ENCODE data around the gene GPR39.

The GPR39 gene

DNA sequence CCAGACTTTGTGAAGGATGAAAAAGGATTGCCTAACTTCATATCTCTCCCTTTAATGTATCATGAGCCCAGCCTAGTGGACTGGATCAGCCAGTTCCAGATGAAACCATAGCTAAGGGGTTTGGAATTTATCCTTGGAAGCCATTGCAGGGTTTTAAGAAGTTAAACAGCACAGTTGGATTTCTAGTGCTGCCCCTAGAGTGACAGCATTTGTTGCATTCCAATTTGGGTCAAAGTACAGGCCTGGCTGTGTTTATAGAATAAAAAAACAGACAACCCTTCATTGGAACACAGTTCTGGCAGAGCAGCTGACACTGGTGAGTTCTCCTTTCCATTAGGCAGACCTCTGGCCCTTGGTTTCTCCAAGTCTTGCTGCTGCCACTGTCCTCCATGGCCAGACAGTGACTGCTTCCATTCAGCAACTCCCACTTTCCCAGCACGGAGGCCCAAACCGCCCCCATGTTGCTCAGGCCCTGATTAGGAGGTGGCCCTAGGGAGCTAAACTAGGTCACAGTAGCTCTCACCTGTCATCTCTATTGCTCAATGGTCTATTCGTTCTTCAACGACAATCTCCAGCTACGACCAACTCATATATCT is 8.0 kb downstream of the GPR39 start:
- no peaks in the 10 kb centered on the region for H3K79me2 ChIP-seq (ENCODE audit: control insufficient read depth, low read length)
- H3K4me3 ChIP-seq (ENCODE audit: low read length), result no peak overlapping the region
- H3K9me3 ChIP-seq (ENCODE audit: control insufficient read depth, insufficient read depth, low read length), result no peaks in the 10 kb centered on the region
- H3K27ac ChIP-seq (ENCODE audit: low read depth, low read length), result no peak overlapping the region
- TF ChIP-seq, protein P1, sequence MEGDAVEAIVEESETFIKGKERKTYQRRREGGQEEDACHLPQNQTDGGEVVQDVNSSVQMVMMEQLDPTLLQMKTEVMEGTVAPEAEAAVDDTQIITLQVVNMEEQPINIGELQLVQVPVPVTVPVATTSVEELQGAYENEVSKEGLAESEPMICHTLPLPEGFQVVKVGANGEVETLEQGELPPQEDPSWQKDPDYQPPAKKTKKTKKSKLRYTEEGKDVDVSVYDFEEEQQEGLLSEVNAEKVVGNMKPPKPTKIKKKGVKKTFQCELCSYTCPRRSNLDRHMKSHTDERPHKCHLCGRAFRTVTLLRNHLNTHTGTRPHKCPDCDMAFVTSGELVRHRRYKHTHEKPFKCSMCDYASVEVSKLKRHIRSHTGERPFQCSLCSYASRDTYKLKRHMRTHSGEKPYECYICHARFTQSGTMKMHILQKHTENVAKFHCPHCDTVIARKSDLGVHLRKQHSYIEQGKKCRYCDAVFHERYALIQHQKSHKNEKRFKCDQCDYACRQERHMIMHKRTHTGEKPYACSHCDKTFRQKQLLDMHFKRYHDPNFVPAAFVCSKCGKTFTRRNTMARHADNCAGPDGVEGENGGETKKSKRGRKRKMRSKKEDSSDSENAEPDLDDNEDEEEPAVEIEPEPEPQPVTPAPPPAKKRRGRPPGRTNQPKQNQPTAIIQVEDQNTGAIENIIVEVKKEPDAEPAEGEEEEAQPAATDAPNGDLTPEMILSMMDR (IDR thresholded peaks at IDR 0.05; ENCODE audit: low read depth, low read length, poor library complexity, severe bottlenecking), result no peak
- TF ChIP-seq EZH2phosphoT487 (IDR thresholded peaks at IDR 0.05; ENCODE audit: borderline replicate concordance, low read length), result no peak
- H3K36me3 ChIP-seq (ENCODE audit: control insufficient read depth, low read length), result no peaks in the 10 kb centered on the region
- no peaks in the 10 kb centered on the region for H4K20me1 ChIP-seq (ENCODE audit: control insufficient read depth, insufficient read depth, low read depth, low read length)
- no peaks in the 10 kb centered on the region for H3K4me1 ChIP-seq (ENCODE audit: control insufficient read depth, low read length)
- H3K4me2 ChIP-seq (ENCODE audit: low read length), result no peak overlapping the region
- no peaks in the 10 kb centered on the region for H3K27me3 ChIP-seq (ENCODE audit: control insufficient read depth, low read length)
- H3K9me2 ChIP-seq (replicated peaks; ENCODE audit: control insufficient read depth, low read length), result no peaks in the 10 kb centered on the region
- H3F3A ChIP-seq (ENCODE audit: control insufficient read depth, insufficient read depth), result no peaks in the 10 kb centered on the region

DNA sequence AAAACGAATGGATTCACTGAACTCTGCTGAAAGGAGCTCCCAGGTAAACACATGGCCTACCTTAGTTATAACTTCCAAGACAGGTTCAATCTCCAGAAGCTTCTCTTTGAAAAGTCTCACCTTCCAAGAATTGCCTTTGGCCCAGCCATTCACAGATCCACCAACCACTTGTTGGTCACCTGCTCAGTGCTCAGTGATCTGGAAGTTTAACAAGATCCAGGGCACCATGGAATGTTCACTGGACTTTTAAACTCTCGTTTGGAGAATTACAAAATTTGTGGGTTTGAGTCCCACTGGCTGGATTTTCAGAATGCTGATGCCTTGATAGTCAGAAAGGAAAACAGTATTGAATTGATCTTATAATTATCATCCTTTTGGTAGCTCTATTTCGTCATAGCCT is 9.4 kb downstream of the GPR39 start:
- no peaks in the 10 kb centered on the region for H3K4me1 ChIP-seq (ENCODE audit: control insufficient read depth, low read length)
- H3K79me2 ChIP-seq (ENCODE audit: control insufficient read depth, low read length), result no peaks in the 10 kb centered on the region
- TF ChIP-seq EZH2phosphoT487 (IDR thresholded peaks at IDR 0.05; ENCODE audit: borderline replicate concordance, low read length), result no peak
- TF ChIP-seq, protein P1 (IDR thresholded peaks at IDR 0.05; ENCODE audit: low read depth, low read length, poor library complexity, severe bottlenecking), result no peak
- H3K4me2 ChIP-seq (ENCODE audit: low read length), result no peak overlapping the region
- H3K9me2 ChIP-seq (replicated peaks; ENCODE audit: control insufficient read depth, low read length), result no peaks in the 10 kb centered on the region
- H3K36me3 ChIP-seq (ENCODE audit: control insufficient read depth, low read length), result no peaks in the 10 kb centered on the region
- H3K9me3 ChIP-seq (ENCODE audit: control insufficient read depth, insufficient read depth, low read length), result no peaks in the 10 kb centered on the region
- H3K27me3 ChIP-seq (ENCODE audit: control insufficient read depth, low read length), result no peaks in the 10 kb centered on the region
- no peak overlapping the region for H3K4me3 ChIP-seq (ENCODE audit: low read length)
- no peak overlapping the region for H3K27ac ChIP-seq (ENCODE audit: low read depth, low read length)
- H4K20me1 ChIP-seq (ENCODE audit: control insufficient read depth, insufficient read depth, low read depth, low read length), result no peaks in the 10 kb centered on the region
- no peaks in the 10 kb centered on the region for H3F3A ChIP-seq (ENCODE audit: control insufficient read depth, insufficient read depth)

DNA sequence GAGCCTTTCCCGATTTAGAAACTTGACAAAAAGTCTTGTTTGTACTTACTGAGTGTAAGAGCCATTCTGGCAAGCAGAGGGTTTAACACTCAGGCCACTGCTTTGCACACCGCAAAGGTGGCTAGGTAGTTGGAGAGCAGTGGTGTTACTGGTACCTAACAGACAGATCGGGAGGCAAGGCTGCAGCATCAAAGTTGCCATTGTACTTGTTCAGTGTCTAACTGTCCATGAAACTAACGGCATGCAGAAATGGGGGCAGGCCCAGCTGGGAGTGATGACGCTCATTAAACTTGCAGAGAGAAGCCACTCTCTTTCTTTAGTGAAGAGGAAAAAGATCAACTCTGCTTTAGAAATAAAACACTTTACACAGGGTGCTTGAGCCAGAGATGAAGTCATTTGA is 10.1 kb downstream of the GPR39 start:
- Histone ChIP-seq H3K36me3 (ENCODE audit: control insufficient read depth, low read length) (no peaks in the 10 kb centered on the region), H3K4me1 (ENCODE audit: control insufficient read depth, low read length) (no peaks in the 10 kb centered on the region), H3K27ac (ENCODE audit: low read depth, low read length) (no peak overlapping the region), H3K9me2 (replicated peaks; ENCODE audit: control insufficient read depth, low read length) (no peaks in the 10 kb centered on the region), H3K4me2 (ENCODE audit: low read length) (no peak overlapping the region), H4K20me1 (ENCODE audit: control insufficient read depth, insufficient read depth, low read depth, low read length) (no peaks in the 10 kb centered on the region), H3K27me3 (ENCODE audit: control insufficient read depth, low read length) (no peaks in the 10 kb centered on the region), H3K79me2 (ENCODE audit: control insufficient read depth, low read length) (no peaks in the 10 kb centered on the region), H3K9me3 (ENCODE audit: control insufficient read depth, insufficient read depth, low read length) (peaks cover 3% of the 10 kb centered on the region; the same call in 1 of the 2 replicates), H3K4me3 (ENCODE audit: low read length) (no peak overlapping the region), H3F3A (ENCODE audit: control insufficient read depth, insufficient read depth) (no peaks in the 10 kb centered on the region)
- TF ChIP-seq, protein P1 (IDR thresholded peaks at IDR 0.05; ENCODE audit: low read depth, low read length, poor library complexity, severe bottlenecking), result no peak
- no peak for TF ChIP-seq EZH2phosphoT487 (IDR thresholded peaks at IDR 0.05; ENCODE audit: borderline replicate concordance, low read length)
